Peyer's patch (tissue), 4 donors: ENCODE measurements around the gene LRRC26.

Experiments
- POLR2A ChIP-seq, 2 donors: fragments of 450-650 bp; IDR thresholded peaks; one replicate each; pipeline ENCODE4 v1.5.1; 2017; ENCODE audit warnings: antibody characterized with exemption in 2 of 2, mild to moderate bottlenecking in 2 of 2, moderate library complexity in 2 of 2
- TF ChIP-seq, protein P1 (sequence below), 6 experiments: fragments of 450-650 bp in 4 of 6; fragments of 200-600 bp in 2 of 6; sonication (generic) in 1 of 6; IDR thresholded peaks; one replicate each; pipeline ENCODE4 v1.5.1; 2017 to 2019; ENCODE audit warnings: antibody characterized with exemption in 6 of 6, mild to moderate bottlenecking in 3 of 6, moderate library complexity in 1 of 6

GRCh38 chr9:137138722-137139467 is 31.0 kb downstream of the LRRC26 start, which contains the start of gene GRIN1:
- TF ChIP-seq, protein P1, sequence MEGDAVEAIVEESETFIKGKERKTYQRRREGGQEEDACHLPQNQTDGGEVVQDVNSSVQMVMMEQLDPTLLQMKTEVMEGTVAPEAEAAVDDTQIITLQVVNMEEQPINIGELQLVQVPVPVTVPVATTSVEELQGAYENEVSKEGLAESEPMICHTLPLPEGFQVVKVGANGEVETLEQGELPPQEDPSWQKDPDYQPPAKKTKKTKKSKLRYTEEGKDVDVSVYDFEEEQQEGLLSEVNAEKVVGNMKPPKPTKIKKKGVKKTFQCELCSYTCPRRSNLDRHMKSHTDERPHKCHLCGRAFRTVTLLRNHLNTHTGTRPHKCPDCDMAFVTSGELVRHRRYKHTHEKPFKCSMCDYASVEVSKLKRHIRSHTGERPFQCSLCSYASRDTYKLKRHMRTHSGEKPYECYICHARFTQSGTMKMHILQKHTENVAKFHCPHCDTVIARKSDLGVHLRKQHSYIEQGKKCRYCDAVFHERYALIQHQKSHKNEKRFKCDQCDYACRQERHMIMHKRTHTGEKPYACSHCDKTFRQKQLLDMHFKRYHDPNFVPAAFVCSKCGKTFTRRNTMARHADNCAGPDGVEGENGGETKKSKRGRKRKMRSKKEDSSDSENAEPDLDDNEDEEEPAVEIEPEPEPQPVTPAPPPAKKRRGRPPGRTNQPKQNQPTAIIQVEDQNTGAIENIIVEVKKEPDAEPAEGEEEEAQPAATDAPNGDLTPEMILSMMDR (IDR thresholded peaks at IDR 0.05) = no peak
- TF ChIP-seq POLR2A (IDR thresholded peaks at IDR 0.05) = no peak
